GM12891 (cell line): ENCODE measurements around the gene TAPBP.

Experiments
- PAX5 ChIP-seq: IDR thresholded peaks from 2 replicates; pipeline ENCODE4 v1.6.1; 2011; ENCODE audit warnings: low read length, moderate library complexity, mild to moderate bottlenecking; ENCODE audit not compliant: insufficient read depth, severe bottlenecking
- POLR2A ChIP-seq: IDR thresholded peaks from 2 replicates; pipeline ENCODE4 v1.6.1; 2011; ENCODE audit warnings: low read depth, low read length, control low read depth
- POLR2AphosphoS5 ChIP-seq: IDR thresholded peaks from 2 replicates; pipeline ENCODE4 v1.6.1; 2011; ENCODE audit warnings: low read depth, low read length, control low read depth
- TAF1 ChIP-seq: IDR thresholded peaks from 2 replicates; pipeline ENCODE4 v1.6.1; 2011; ENCODE audit warnings: low read depth, low read length, control low read depth

DNA sequence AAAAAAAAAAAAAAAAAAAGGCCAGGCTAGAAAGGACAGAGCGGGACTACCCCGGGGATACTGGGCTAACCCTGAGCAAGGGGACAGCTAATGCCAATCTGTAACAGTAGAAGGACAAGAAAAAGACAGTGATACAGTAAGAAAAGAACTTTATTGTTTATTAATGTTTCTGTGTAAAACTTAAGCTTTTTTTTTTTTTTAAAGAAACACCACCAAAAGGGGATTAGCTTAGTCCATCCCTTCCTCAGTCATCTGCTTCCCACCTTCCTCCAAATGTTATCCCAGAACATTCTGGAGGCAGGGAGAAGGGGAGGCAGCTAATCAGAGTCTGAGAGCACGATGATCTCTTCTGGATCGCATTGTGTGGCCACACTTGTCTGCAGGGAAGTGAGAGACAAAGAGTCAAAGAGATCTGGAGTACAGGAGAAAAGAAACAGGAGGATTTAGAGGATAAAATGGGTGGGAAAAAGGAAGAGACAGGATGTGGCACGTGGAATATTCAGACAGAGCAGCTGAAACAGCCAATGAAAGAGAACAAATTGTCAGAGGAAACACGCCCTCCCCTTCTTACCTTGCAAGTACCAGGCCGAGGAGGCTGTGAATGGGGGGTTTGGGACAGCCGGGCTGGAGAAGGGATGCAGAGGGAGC lies 4.7 kb upstream of the TAPBP start:
- TF ChIP-seq POLR2AphosphoS5 (no peak), POLR2A (no peak), TAF1 (no peak), PAX5 (no peak)
